ENCODE data around the gene CYP1A2. TPM values are rescaled to one million over a fixed set of nuclear protein-coding genes. Genes with fewer than 3 reads are reported as not detected.

The CYP1A2 gene
- not detected in 2 replicates for total RNA-seq (2014; rRNA removed; shearing (Covaris generic))
- polyA plus RNA-seq (2016; fragmentation: Nextera tagmentation; extraction: Ambion mirVana), result not detected in 2 replicates

GRCh38 chr15:74748322-74748946 is at the start of gene CYP1A2:
TSS of gene CYP1A2 (plus strand) at chr15:74748845. CDS start at chr15:74749739, 894 bp downstream.
- Histone ChIP-seq H3K9me3 (ENCODE audit: low read depth) (no peaks in the 10 kb centered on the region), H3K79me2 (ENCODE audit: insufficient read depth) (no peaks in the 10 kb centered on the region), H3K9ac (no peak within 1 kb of the TSS), H3K4me2 (ENCODE audit: unreplicated experiment) (no peak within 1 kb of the TSS), H3K4me3 (no peak within 1 kb of the TSS), H3K27ac (no peak within 1 kb of the TSS), H4K20me1 (ENCODE audit: insufficient read depth) (no peaks in the 10 kb centered on the region), H3K9me2 (ENCODE audit: insufficient read depth) (no peaks in the 10 kb centered on the region), H3K36me3 (ENCODE audit: low read depth) (no peaks in the 10 kb centered on the region), H3F3A (ENCODE audit: insufficient read depth) (no peaks in the 10 kb centered on the region), H3K4me1 (ENCODE audit: insufficient read depth) (0 out of 2 replicates have a peak, but pooled peaks cover 3% of the 10 kb centered on the region), H2AFZ (no peak within 1 kb of the TSS), H3K27me3 (replicated peaks; ENCODE audit: insufficient read depth) (0 out of 2 replicates have a peak, but pooled peaks cover 1% of the 10 kb centered on the region)
- DNase-seq, result no peak
- 44 to 47% methylated on average over 3 of the region's 3 CpGs for WGBS, 2 experiments (ENCODE audit: low coverage in 1 of 2, low lambda C conversion rate in 2 of 2, missing lambda C conversion rate in 2 of 2)
- in situ Hi-C loops (cut with MboI), result no loop called here
- TF ChIP-seq EZH2 (IDR thresholded peaks at IDR 0.05; ENCODE audit: insufficient read depth, poor library complexity, severe bottlenecking) (no peak), EZH2phosphoT487 (IDR thresholded peaks at IDR 0.05; ENCODE audit: insufficient read depth, low read depth) (no peak)

- Histone ChIP-seq H3K27ac (no peak overlapping the region), H3K9me2 (ENCODE audit: insufficient read depth) (no peaks in the 10 kb centered on the region), H3F3A (ENCODE audit: insufficient read depth) (no peaks in the 10 kb centered on the region), H3K4me1 (ENCODE audit: insufficient read depth) (no peaks in the 10 kb centered on the region), H3K36me3 (ENCODE audit: low read depth) (no peaks in the 10 kb centered on the region), H3K4me3 (no peak overlapping the region), H3K4me2 (ENCODE audit: unreplicated experiment) (no peak overlapping the region), H4K20me1 (ENCODE audit: insufficient read depth) (no peaks in the 10 kb centered on the region), H2AFZ (no peak overlapping the region), H3K9ac (no peak overlapping the region), H3K79me2 (ENCODE audit: insufficient read depth) (no peaks in the 10 kb centered on the region), H3K27me3 (replicated peaks; ENCODE audit: insufficient read depth) (peaks cover 9% of the 10 kb centered on the region), H3K9me3 (ENCODE audit: low read depth) (no peaks in the 10 kb centered on the region)
- WGBS, 2 experiments (ENCODE audit: low coverage in 1 of 2, low lambda C conversion rate in 2 of 2, missing lambda C conversion rate in 2 of 2), result 51 to 52% methylated on average over 1 of the region's 1 CpG
- TF ChIP-seq EZH2 (IDR thresholded peaks at IDR 0.05; ENCODE audit: insufficient read depth, poor library complexity, severe bottlenecking) (no peak), EZH2phosphoT487 (IDR thresholded peaks at IDR 0.05; ENCODE audit: insufficient read depth, low read depth) (no peak)
- DNase-seq, result peak; percentile 45
- in situ Hi-C loops (cut with MboI), result loop anchor here (10.0 kb wide), 1 partner anchor 56 kb away; no protein-coding TSS in a partner anchor
These were observed 39.6 kb upstream of the CYP1A2 start for GRCh38 chr15:74709011-74709410.

GRCh38 chr15:74709892-74710291 is 38.8 kb upstream of the CYP1A2 start:
- Histone ChIP-seq H4K20me1 (ENCODE audit: insufficient read depth) (no peaks in the 10 kb centered on the region), H3K79me2 (ENCODE audit: insufficient read depth) (no peaks in the 10 kb centered on the region), H3K4me3 (no peak overlapping the region), H3K9ac (no peak overlapping the region), H3K4me1 (ENCODE audit: insufficient read depth) (no peaks in the 10 kb centered on the region), H2AFZ (no peak overlapping the region), H3K27ac (no peak overlapping the region), H3K4me2 (ENCODE audit: unreplicated experiment) (no peak overlapping the region), H3F3A (ENCODE audit: insufficient read depth) (no peaks in the 10 kb centered on the region), H3K27me3 (replicated peaks; ENCODE audit: insufficient read depth) (peaks cover 9% of the 10 kb centered on the region), H3K9me2 (ENCODE audit: insufficient read depth) (no peaks in the 10 kb centered on the region), H3K36me3 (ENCODE audit: low read depth) (no peaks in the 10 kb centered on the region), H3K9me3 (ENCODE audit: low read depth) (no peaks in the 10 kb centered on the region)
- in situ Hi-C loops (cut with MboI), result loop anchor here (10.0 kb wide), 1 partner anchor 55 kb away; no protein-coding TSS in a partner anchor
- TF ChIP-seq EZH2phosphoT487 (IDR thresholded peaks at IDR 0.05; ENCODE audit: insufficient read depth, low read depth) (no peak), EZH2 (IDR thresholded peaks at IDR 0.05; ENCODE audit: insufficient read depth, poor library complexity, severe bottlenecking) (no peak)
- DNase-seq, result no peak
- 15 to 28% methylated on average over 3 of the region's 3 CpGs for WGBS, 2 experiments (ENCODE audit: low coverage in 1 of 2, low lambda C conversion rate in 2 of 2, missing lambda C conversion rate in 2 of 2)

- no peak overlapping the region for H3K9ac ChIP-seq
- no peak for DNase-seq
- no peaks in the 10 kb centered on the region for H3K9me3 ChIP-seq (ENCODE audit: low read depth)
- peaks cover 9% of the 10 kb centered on the region for H3K27me3 ChIP-seq (replicated peaks; ENCODE audit: insufficient read depth)
- in situ Hi-C loops (cut with MboI), result no loop called here
- no peaks in the 10 kb centered on the region for H3F3A ChIP-seq (ENCODE audit: insufficient read depth)
- no peak overlapping the region for H3K4me3 ChIP-seq
- no peaks in the 10 kb centered on the region for H3K36me3 ChIP-seq (ENCODE audit: low read depth)
- no peaks in the 10 kb centered on the region for H3K9me2 ChIP-seq (ENCODE audit: insufficient read depth)
- H3K79me2 ChIP-seq (ENCODE audit: insufficient read depth), result no peaks in the 10 kb centered on the region
- no peak overlapping the region for H3K4me2 ChIP-seq (ENCODE audit: unreplicated experiment)
- no peaks in the 10 kb centered on the region for H3K4me1 ChIP-seq (ENCODE audit: insufficient read depth)
- H4K20me1 ChIP-seq (ENCODE audit: insufficient read depth), result no peaks in the 10 kb centered on the region
- TF ChIP-seq EZH2 (IDR thresholded peaks at IDR 0.05; ENCODE audit: insufficient read depth, poor library complexity, severe bottlenecking), result no peak
- TF ChIP-seq EZH2phosphoT487 (IDR thresholded peaks at IDR 0.05; ENCODE audit: insufficient read depth, low read depth), result no peak
- H3K27ac ChIP-seq, result no peak overlapping the region
- WGBS, 2 experiments (ENCODE audit: low coverage in 1 of 2, low lambda C conversion rate in 2 of 2, missing lambda C conversion rate in 2 of 2), result 25 to 31% methylated on average over 3 of the region's 3 CpGs
- H2AFZ ChIP-seq, result no peak overlapping the region
These were observed 38.1 kb upstream of the CYP1A2 start for GRCh38 chr15:74710319-74711094.

Data from GM23248 (cell line).